CD4-positive, alpha-beta memory T cell (primary cell): Measurements from ENCODE around the gene SLC35F4. TPM values are rescaled to one million over a fixed set of nuclear protein-coding genes. Genes with fewer than 3 reads are reported as not detected.

Experiments
- CTCF ChIA-PET: fragments of 350-600 bp; sonication (Branson Sonifier 250); formaldehyde crosslinking; loops from one replicate; lab custom pipeline; 2021; ENCODE audit warnings: inconsistent platforms; ENCODE audit not compliant: partially characterized antibody; lab: Charles Lee
- POLR2A ChIA-PET: fragments of 350-600 bp; sonication (Branson Sonifier 250); formaldehyde crosslinking; loops from one replicate; lab custom pipeline; 2021; ENCODE audit not compliant: partially characterized antibody; lab: Charles Lee
- DNase-seq, 5 donors: peaks; one replicate each; pipeline versions ENCODE4 v3.0.0 to v3.0.0-alpha.2; 2020 to 2022; ENCODE audit warnings: mixed read lengths in 1 of 5
- H3K27ac ChIP-seq: one replicate; pipeline ENCODE4 v1.7.0; 2013; ENCODE audit warnings: low read depth, low read length
- H3K27me3 ChIP-seq: 2 replicates; pipeline ENCODE4 v1.7.0; 2013; ENCODE audit warnings: mild to moderate bottlenecking, low read length, moderate library complexity; ENCODE audit not compliant: insufficient read depth
- H3K36me3 ChIP-seq: 2 replicates; pipeline ENCODE4 v1.7.0; 2013; ENCODE audit warnings: mild to moderate bottlenecking, low read length, moderate library complexity; ENCODE audit not compliant: insufficient read depth
- H3K4me1 ChIP-seq: 2 replicates; pipeline ENCODE4 v1.7.0; 2013; ENCODE audit warnings: mild to moderate bottlenecking, low read length, moderate library complexity; ENCODE audit not compliant: insufficient read depth
- H3K4me3 ChIP-seq, 2 donors: one replicate each; pipeline ENCODE4 v1.7.0; 2013; ENCODE audit warnings: low read length in 2 of 2, mild to moderate bottlenecking in 1 of 2
- H3K9me3 ChIP-seq, 2 donors: one replicate each; pipeline ENCODE4 v1.7.0; 2013; ENCODE audit warnings: low read length in 2 of 2, control low read depth in 1 of 2; ENCODE audit not compliant: control insufficient read depth in 1 of 2
- H3K27ac Mint-ChIP-seq, 7 donors: one replicate each; pipeline ENCODE4 v1.8.0; 2020 to 2021; ENCODE audit warnings: mixed read lengths in 7 of 7, mild to moderate bottlenecking in 6 of 7, inconsistent platforms in 3 of 7, moderate library complexity in 3 of 7
- H3K27me3 Mint-ChIP-seq, 2 donors: one replicate each; pipeline ENCODE4 v1.8.0; 2020 to 2021; ENCODE audit warnings: mixed read lengths in 2 of 2
- H3K36me3 Mint-ChIP-seq, 2 donors: one replicate each; pipeline ENCODE4 v1.8.0; 2020 to 2021; ENCODE audit warnings: mixed read lengths in 2 of 2, inconsistent platforms in 1 of 2, mild to moderate bottlenecking in 1 of 2
- H3K4me1 Mint-ChIP-seq, 4 donors: one replicate each; pipeline ENCODE4 v1.8.0; 2020 to 2021; ENCODE audit warnings: mixed read lengths in 4 of 4, mild to moderate bottlenecking in 1 of 4
- H3K4me3 Mint-ChIP-seq, 8 donors: one replicate each; pipeline ENCODE4 v1.8.0; 2020 to 2021; ENCODE audit warnings: mixed read lengths in 8 of 8, mild to moderate bottlenecking in 7 of 8, moderate library complexity in 6 of 8, inconsistent platforms in 3 of 8
- H3K9me3 Mint-ChIP-seq, 8 donors: one replicate each; pipeline ENCODE4 v1.8.0; 2020 to 2021; ENCODE audit warnings: mixed read lengths in 8 of 8, mild to moderate bottlenecking in 5 of 8, inconsistent platforms in 3 of 8, moderate library complexity in 1 of 8
- intact Hi-C: fragments of 100-400 bp; cut with micrococcal nuclease; formaldehyde crosslinking; loops from one replicate; pipeline ENCODE4 v1.15.1; 2023
- polyA plus RNA-seq, 2 donors: library from polyadenylated mRNA; unstranded; fragments of 300-500 nt; fragmentation: Illumina TruSeq; gene quantifications; one replicate each; pipeline ENCODE4 v1.2.3, GENCODE V29; 2021
- total RNA-seq, 2 experiments: library from RNA; stranded (reverse); gene quantifications; one replicate each; pipeline ENCODE4 v1.2.3, GENCODE V29; 2021

The SLC35F4 gene
- total and polyA plus RNA-seq, 4 experiments from 2014 or later = not detected

- Histone ChIP-seq H3K4me3 (no peak overlapping the region), H3K27ac (no peak overlapping the region), H3K27me3 (no peaks in the 10 kb centered on the region), H3K4me1 (no peaks in the 10 kb centered on the region), H3K9me3 (no peaks in the 10 kb centered on the region), H3K36me3 (no peaks in the 10 kb centered on the region)
- no peaks in the 10 kb centered on the region for H3K36me3 Mint-ChIP-seq
- H3K4me1 Mint-ChIP-seq = no peaks in the 10 kb centered on the region
- DNase-seq = no peak
- no peak overlapping the region for H3K4me3 Mint-ChIP-seq
- ChIA-PET POLR2A (no interaction called here), CTCF (no interaction called here)
- peaks cover 0 to 4% of the 10 kb centered on the region in 2 donors for H3K27me3 Mint-ChIP-seq
- intact Hi-C loops = no loop called here
- peaks cover 0 to 19% (median 6%) of the 10 kb centered on the region in 8 donors for H3K9me3 Mint-ChIP-seq
- H3K27ac Mint-ChIP-seq = no peak overlapping the region
Observed at GRCh38 chr14:57671021-57671420, 194.9 kb downstream of the SLC35F4 start.

DNA sequence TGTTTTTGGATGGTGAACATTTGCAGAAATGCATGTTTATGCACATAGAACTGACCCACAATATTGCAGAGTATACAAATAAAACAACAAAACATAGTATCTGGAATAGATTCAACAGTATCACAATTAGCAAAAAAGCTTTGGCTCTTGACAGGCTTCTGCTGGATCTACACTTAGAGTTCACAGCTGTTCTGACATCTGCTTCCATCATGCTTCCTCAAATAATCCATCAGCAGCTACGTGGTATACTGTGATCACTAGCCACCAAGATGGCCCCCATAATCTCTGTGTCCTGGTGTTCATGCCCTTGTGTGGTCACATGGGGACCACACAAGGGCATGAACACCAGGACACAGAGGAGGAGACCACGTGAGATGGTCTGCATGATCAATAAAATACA is 205.7 kb downstream of the SLC35F4 start:
- no peaks in the 10 kb centered on the region for H3K27me3 ChIP-seq
- no peaks in the 10 kb centered on the region for H3K4me1 ChIP-seq
- no peak overlapping the region for H3K4me3 ChIP-seq
- no peaks in the 10 kb centered on the region for H3K27me3 Mint-ChIP-seq
- no peaks in the 10 kb centered on the region for H3K9me3 ChIP-seq
- DNase-seq = no peak
- no peak overlapping the region for H3K27ac ChIP-seq
- no peak overlapping the region for H3K27ac Mint-ChIP-seq
- peaks cover 0 to 18% (median 6%) of the 10 kb centered on the region in 8 donors for H3K9me3 Mint-ChIP-seq
- CTCF ChIA-PET = no interaction called here
- no peaks in the 10 kb centered on the region for H3K36me3 Mint-ChIP-seq
- intact Hi-C loops = no loop called here
- no peak overlapping the region for H3K4me3 Mint-ChIP-seq
- H3K4me1 Mint-ChIP-seq = no peaks in the 10 kb centered on the region
- no peaks in the 10 kb centered on the region for H3K36me3 ChIP-seq
- POLR2A ChIA-PET = no interaction called here

DNA sequence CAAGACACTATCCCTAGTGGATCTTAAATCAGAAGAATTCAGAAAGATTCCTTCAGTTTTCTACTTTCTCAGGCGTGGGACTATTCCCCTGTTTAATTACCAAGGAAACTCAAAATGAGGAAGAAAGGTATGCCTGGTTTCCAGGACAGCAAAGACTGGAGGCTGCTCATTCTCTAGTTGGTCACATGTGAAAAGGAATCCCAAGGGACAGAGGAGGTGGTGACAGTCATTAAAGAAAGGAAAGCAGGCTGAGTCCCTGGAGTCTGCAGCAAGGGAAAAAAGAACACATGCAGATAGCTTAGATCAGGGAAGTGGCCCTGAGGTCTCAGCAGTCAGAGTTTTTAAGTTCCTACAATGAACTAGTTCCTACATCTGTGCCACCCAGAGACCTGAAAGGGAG is 206.8 kb downstream of the SLC35F4 start:
- Histone ChIP-seq H3K27ac (no peak overlapping the region), H3K9me3 (no peaks in the 10 kb centered on the region), H3K27me3 (no peaks in the 10 kb centered on the region), H3K4me3 (no peak overlapping the region), H3K4me1 (no peaks in the 10 kb centered on the region), H3K36me3 (no peaks in the 10 kb centered on the region)
- no peak for DNase-seq
- H3K36me3 Mint-ChIP-seq = no peaks in the 10 kb centered on the region
- intact Hi-C loops = no loop called here
- no peak overlapping the region for H3K4me3 Mint-ChIP-seq
- H3K27ac Mint-ChIP-seq = no peak overlapping the region
- H3K9me3 Mint-ChIP-seq = peaks cover 0 to 18% (median 6%) of the 10 kb centered on the region in 8 donors
- no peaks in the 10 kb centered on the region for H3K27me3 Mint-ChIP-seq
- ChIA-PET POLR2A (no interaction called here), CTCF (no interaction called here)
- no peaks in the 10 kb centered on the region for H3K4me1 Mint-ChIP-seq

- Mint-ChIP-seq H3K4me3 (no peak overlapping the region), H3K4me1 (no peaks in the 10 kb centered on the region), H3K9me3 (peaks cover 0 to 9% (median 0%) of the 10 kb centered on the region in 8 donors), H3K27me3 (no peaks in the 10 kb centered on the region), H3K36me3 (no peaks in the 10 kb centered on the region), H3K27ac (no peak overlapping the region)
- intact Hi-C loops = no loop called here
- Histone ChIP-seq H3K9me3 (no peaks in the 10 kb centered on the region), H3K36me3 (no peaks in the 10 kb centered on the region), H3K27ac (no peak overlapping the region), H3K27me3 (no peaks in the 10 kb centered on the region), H3K4me3 (no peak overlapping the region), H3K4me1 (no peaks in the 10 kb centered on the region)
- POLR2A ChIA-PET = no interaction called here
- CTCF ChIA-PET = no interaction called here
- no peak for DNase-seq
Observed at GRCh38 chr14:57657487-57657886, 208.4 kb downstream of the SLC35F4 start.

GRCh38 chr14:57656853-57657252 is 209.0 kb downstream of the SLC35F4 start:
- CTCF ChIA-PET = no interaction called here
- intact Hi-C loops = no loop called here
- no peaks in the 10 kb centered on the region for H3K4me1 ChIP-seq

DNA sequence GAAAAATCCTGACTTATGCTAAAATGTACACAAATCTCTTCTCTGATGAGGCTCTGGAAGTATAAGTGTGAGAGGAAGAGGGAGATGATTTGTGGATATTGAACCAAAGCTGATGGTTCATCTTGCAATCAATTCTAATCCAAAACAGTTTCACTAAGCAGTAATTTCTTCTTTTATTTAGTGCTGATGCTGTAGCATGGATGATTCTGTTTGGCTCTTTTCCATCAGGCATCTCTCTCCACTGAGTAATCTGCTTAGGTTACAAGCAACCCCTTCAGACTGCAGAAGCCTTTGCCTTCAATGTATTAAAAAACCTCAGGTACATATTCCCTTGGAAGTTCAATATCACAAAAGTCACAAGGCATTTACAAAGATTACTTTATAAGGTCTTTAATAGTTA is 213.1 kb downstream of the SLC35F4 start:
- Mint-ChIP-seq H3K36me3 (no peaks in the 10 kb centered on the region), H3K4me3 (no peak overlapping the region), H3K27me3 (no peaks in the 10 kb centered on the region), H3K4me1 (no peaks in the 10 kb centered on the region), H3K9me3 (peaks cover 0 to 4% (median 0%) of the 10 kb centered on the region in 8 donors), H3K27ac (no peak overlapping the region)
- Histone ChIP-seq H3K27ac (no peak overlapping the region), H3K4me1 (no peaks in the 10 kb centered on the region), H3K27me3 (no peaks in the 10 kb centered on the region), H3K4me3 (no peak overlapping the region), H3K9me3 (no peaks in the 10 kb centered on the region), H3K36me3 (no peaks in the 10 kb centered on the region)
- POLR2A ChIA-PET = no interaction called here
- DNase-seq = no peak
- CTCF ChIA-PET = no interaction called here
- intact Hi-C loops = no loop called here

More at GRCh38 chr14:57656853-57657252, 209.0 kb downstream of the SLC35F4 start:
- no peak overlapping the region for H3K4me3 Mint-ChIP-seq
- Histone ChIP-seq H3K4me3 (no peak overlapping the region), H3K36me3 (no peaks in the 10 kb centered on the region), H3K9me3 (no peaks in the 10 kb centered on the region), H3K27me3 (no peaks in the 10 kb centered on the region), H3K27ac (no peak overlapping the region)
- POLR2A ChIA-PET = no interaction called here
- no peaks in the 10 kb centered on the region for H3K36me3 Mint-ChIP-seq
- peaks cover 0 to 5% (median 0%) of the 10 kb centered on the region in 8 donors for H3K9me3 Mint-ChIP-seq
- DNase-seq = no peak
- H3K27me3 Mint-ChIP-seq = no peaks in the 10 kb centered on the region
- no peaks in the 10 kb centered on the region for H3K4me1 Mint-ChIP-seq
- H3K27ac Mint-ChIP-seq = no peak overlapping the region

DNA sequence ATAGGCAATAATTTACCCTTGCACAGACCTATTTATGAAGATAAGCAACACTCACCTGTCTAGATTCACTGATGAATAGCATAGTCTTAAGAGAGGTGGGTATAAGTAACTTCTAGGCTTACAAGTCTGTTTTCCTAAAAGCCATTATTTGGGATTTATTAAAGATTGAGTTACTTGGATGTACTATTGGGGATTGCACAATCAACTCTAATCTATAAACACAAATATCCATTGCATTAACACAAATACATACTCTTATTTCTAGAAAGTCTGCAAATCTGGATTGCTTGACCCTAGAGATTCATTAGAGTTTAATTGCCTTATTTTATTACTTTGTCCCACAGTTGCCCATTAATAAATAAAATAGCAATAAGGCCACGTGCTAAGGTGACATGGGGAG is 224.1 kb downstream of the SLC35F4 start:
- intact Hi-C loops = no loop called here
- Mint-ChIP-seq H3K9me3 (peaks cover 0 to 6% (median 2%) of the 10 kb centered on the region in 8 donors), H3K4me3 (no peak overlapping the region), H3K27me3 (no peaks in the 10 kb centered on the region), H3K27ac (no peak overlapping the region), H3K4me1 (no peaks in the 10 kb centered on the region), H3K36me3 (no peaks in the 10 kb centered on the region)
- CTCF ChIA-PET = no interaction called here
- no peaks in the 10 kb centered on the region for H3K4me1 ChIP-seq
- H3K4me3 ChIP-seq = no peak overlapping the region
- H3K36me3 ChIP-seq = no peaks in the 10 kb centered on the region
- H3K27ac ChIP-seq = no peak overlapping the region
- no peak for DNase-seq
- POLR2A ChIA-PET = no interaction called here
- H3K27me3 ChIP-seq = no peaks in the 10 kb centered on the region
- H3K9me3 ChIP-seq = no peaks in the 10 kb centered on the region

DNA sequence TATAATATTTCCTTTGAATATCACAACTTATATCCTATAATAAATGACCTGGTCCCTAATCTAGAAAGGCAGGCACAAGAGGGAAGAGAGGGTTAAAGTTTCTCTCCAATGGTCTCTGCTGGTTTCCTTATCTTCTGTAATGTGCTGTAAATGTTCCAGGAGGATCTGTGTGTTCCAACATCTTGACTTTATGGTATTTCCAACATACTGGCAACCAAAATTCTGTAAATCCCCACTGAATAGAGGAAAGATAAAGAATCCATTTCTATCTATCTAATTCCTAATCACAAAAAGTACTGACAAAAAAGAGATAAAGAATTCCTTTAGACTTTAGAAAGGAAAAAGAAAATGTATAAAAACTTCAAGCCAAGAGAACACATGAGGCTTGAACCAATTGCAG is 225.9 kb downstream of the SLC35F4 start:
- CTCF ChIA-PET = no interaction called here
- Histone ChIP-seq H3K9me3 (no peaks in the 10 kb centered on the region), H3K4me3 (no peak overlapping the region), H3K27ac (no peak overlapping the region), H3K27me3 (no peaks in the 10 kb centered on the region), H3K36me3 (no peaks in the 10 kb centered on the region), H3K4me1 (no peaks in the 10 kb centered on the region)
- no peaks in the 10 kb centered on the region for H3K4me1 Mint-ChIP-seq
- DNase-seq = no peak
- no peaks in the 10 kb centered on the region for H3K36me3 Mint-ChIP-seq
- no peak overlapping the region for H3K4me3 Mint-ChIP-seq
- no peak overlapping the region for H3K27ac Mint-ChIP-seq
- no peaks in the 10 kb centered on the region for H3K27me3 Mint-ChIP-seq
- intact Hi-C loops = no loop called here
- peaks cover 0 to 2% (median 0%) of the 10 kb centered on the region in 8 donors for H3K9me3 Mint-ChIP-seq
- POLR2A ChIA-PET = no interaction called here
